Aorta (tissue), 5 donors: ENCODE measurements around the gene FAM124A. TPM values are rescaled to one million over a fixed set of nuclear protein-coding genes. Genes with fewer than 3 reads are reported as not detected.

Experiments
- ATAC-seq: fragments of 200-7000 bp; cut with Tn5 transposase; one replicate; pipeline ENCODE4 v1.9.1; 2022; ENCODE audit warnings: moderate library complexity; ENCODE audit not compliant: low FRiP score
- DNase-seq, 2 donors: peaks; one replicate each; pipeline ENCODE4 v3.0.0-alpha.2; 2020
- H3K27ac ChIP-seq, 2 donors: one replicate each; pipeline ENCODE4 v1.5.1; 2013; ENCODE audit warnings: low read length in 2 of 2, mild to moderate bottlenecking in 2 of 2, moderate library complexity in 2 of 2, control low read depth in 1 of 2, inconsistent platforms in 1 of 2, low read depth in 1 of 2
- H3K27me3 ChIP-seq, 2 donors: one replicate each; pipeline ENCODE4 v1.6.1; 2013; ENCODE audit warnings: control low read depth in 1 of 2, low read length in 1 of 2, mild to moderate bottlenecking in 1 of 2, moderate library complexity in 1 of 2; ENCODE audit not compliant: insufficient read depth in 2 of 2, control insufficient read depth in 1 of 2
- H3K36me3 ChIP-seq, 2 donors: one replicate each; pipeline ENCODE4 v1.6.1; 2013; ENCODE audit warnings: control low read depth in 1 of 2, low read length in 1 of 2, mild to moderate bottlenecking in 1 of 2; ENCODE audit not compliant: insufficient read depth in 2 of 2, control insufficient read depth in 1 of 2
- H3K4me1 ChIP-seq, 2 donors: one replicate each; pipeline ENCODE4 v1.6.1; 2013; ENCODE audit warnings: low read length in 2 of 2, control low read depth in 1 of 2, mild to moderate bottlenecking in 1 of 2, moderate library complexity in 1 of 2; ENCODE audit not compliant: insufficient read depth in 2 of 2, control insufficient read depth in 1 of 2
- H3K4me3 ChIP-seq, 2 donors: one replicate each; pipeline ENCODE4 v1.5.1; 2013; ENCODE audit warnings: low read length in 2 of 2, control low read depth in 1 of 2, mild to moderate bottlenecking in 1 of 2
- H3K9me3 ChIP-seq: one replicate; pipeline ENCODE4 v1.6.1; 2013; ENCODE audit warnings: mild to moderate bottlenecking, low read length; ENCODE audit not compliant: control insufficient read depth
- intact Hi-C, 2 donors: fragments of 100-400 bp; cut with DNase I; formaldehyde crosslinking; loops; one replicate each; pipeline versions ENCODE4 v1.14.2 to v1.15.0; 2022
- polyA plus RNA-seq, 2 donors: library from polyadenylated mRNA; stranded (reverse); fragments of 200-250 nt; gene quantifications; one replicate each; pipeline ENCODE4 v1.2.3, GENCODE V29; 2013
- total RNA-seq, 2 donors: library from RNA; stranded (reverse); fragmentation: NEBNext Ultra II Directional; extraction: Animal tissue kit (Norgen Biotek cat#: 25700); gene quantifications; one replicate each; pipeline ENCODE4 v1.2.1, GENCODE V29; 2021
- donor health status: healthy with polysubstance abuse.
- donor health status: Bipolar disorder and iron deficiency.
- donor health status: DM: no; HTN: no; CAD: no.
- donor health status: DM: no; HTN: no; CAD: no.
- donor health status: DM: yes; HTN: yes; CAD: no.

The FAM124A gene
- total and polyA plus RNA-seq, 4 donors: 1.6 to 9.2 (median 4.4) TPM

DNA sequence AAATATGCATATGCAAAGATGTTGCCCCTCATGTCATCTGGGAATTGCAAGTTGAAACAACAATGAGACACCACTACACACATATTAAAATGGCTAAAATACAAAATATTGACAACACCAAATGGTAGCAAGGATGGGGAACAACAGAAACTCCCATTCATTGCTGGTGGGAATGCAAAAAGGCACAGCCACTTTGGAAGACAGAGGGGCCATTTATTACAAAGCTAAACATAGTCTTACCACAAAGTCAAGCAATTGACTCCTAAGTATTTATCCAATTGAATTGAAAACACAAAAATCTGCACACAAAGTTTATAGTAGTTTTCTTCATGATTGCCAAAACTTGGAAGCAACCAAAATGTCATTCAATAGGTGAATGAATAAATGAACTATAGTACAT lies 111.2 kb downstream of the FAM124A start:
- no peaks in the 10 kb centered on the region for H3K9me3 ChIP-seq
- DNase-seq (no peak), ATAC-seq (no peak)
- no peaks in the 10 kb centered on the region for H3K4me1 ChIP-seq
- H3K27me3 ChIP-seq: no peaks in the 10 kb centered on the region
- H3K4me3 ChIP-seq: no peak overlapping the region
- H3K36me3 ChIP-seq: no peaks in the 10 kb centered on the region
- intact Hi-C loops: no loop called here
- no peak overlapping the region for H3K27ac ChIP-seq

DNA sequence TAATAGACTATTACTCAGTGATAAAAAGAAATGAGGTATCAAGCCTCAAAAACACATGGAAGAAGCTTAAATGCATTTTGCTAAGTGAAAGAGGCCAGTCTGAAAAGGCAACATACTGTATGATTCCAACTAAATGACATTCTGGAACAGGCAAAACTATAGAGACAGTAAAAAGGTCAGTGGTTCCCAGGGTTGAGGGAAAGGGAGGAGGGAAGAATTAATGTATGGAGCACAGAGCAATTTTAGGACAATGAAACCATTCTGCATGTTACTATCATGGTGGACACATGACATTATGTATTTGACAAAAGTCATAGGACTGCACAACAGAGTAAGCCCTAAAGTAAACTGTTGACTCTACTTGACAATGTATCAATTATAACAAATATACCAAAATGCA lies 111.6 kb downstream of the FAM124A start:
- intact Hi-C loops: no loop called here
- Histone ChIP-seq H3K27ac (no peak overlapping the region), H3K9me3 (no peaks in the 10 kb centered on the region), H3K4me3 (no peak overlapping the region), H3K36me3 (no peaks in the 10 kb centered on the region), H3K4me1 (no peaks in the 10 kb centered on the region), H3K27me3 (no peaks in the 10 kb centered on the region)
- no peak for ATAC-seq
- DNase-seq: no peak

Other genes starting within 250 kb of the FAM124A start
- gene C13orf42, start 111.1 kb upstream of the FAM124A start, total RNA-seq: not detected
- gene C13orf42, start 111.1 kb upstream of the FAM124A start, polyA plus RNA-seq: not detected
- gene SERPINE3, start 117.3 kb downstream of the FAM124A start, total RNA-seq: not detected
- gene SERPINE3, start 117.3 kb downstream of the FAM124A start, polyA plus RNA-seq: not detected
- gene INTS6, start 230.6 kb downstream of the FAM124A start, total RNA-seq: 10 to 100 TPM; 38.1 to 51.6 TPM
- gene INTS6, start 230.6 kb downstream of the FAM124A start, polyA plus RNA-seq: 10 to 100 TPM in 1 of 2 donors, 1 to 10 TPM in 1; 9.8 to 12.2 TPM